NCI-H1694 treated with DMSO at 0.1 percent for 48 hours (cell line): Measurements from ENCODE around the gene ATG4D.

Experiments
- DNase-seq: peaks from one replicate; lab custom pipeline; 2025; lab: John Stamatoyannopoulos, UW

Gene ATG4D

GRCh38 chr19:10580979-10581631 lies 37.4 kb downstream of the ATG4D start:
- DNase-seq = peak; percentile 79

DNA sequence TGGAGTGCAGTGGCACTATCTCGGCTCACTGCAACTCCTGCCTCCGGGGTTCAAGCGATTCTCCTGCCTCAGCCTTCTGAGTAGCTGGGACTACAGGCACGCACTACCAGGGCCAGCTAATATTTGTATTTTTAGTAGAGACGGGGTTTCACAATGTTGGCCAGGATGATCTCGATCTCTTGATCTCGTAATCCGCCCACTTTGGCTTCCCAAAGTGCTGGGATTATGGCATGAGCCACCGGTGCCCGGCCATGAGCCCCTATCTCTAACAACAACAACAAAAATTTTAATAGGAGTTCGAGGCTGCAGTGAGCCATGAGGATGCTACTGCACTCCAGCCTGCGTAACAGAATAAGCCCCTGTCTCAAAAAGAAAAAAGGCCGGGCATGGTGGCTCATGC lies 38.4 kb downstream of the ATG4D start:
- no peak for DNase-seq

GRCh38 chr19:10583036-10583776 lies 39.5 kb downstream of the ATG4D start:
- DNase-seq = no peak

- DNase-seq = no peak
Observed at GRCh38 chr19:10586396-10586795, 42.7 kb downstream of the ATG4D start.

- no peak for DNase-seq
Observed at GRCh38 chr19:10587022-10587838, 43.5 kb downstream of the ATG4D start, which contains the start of gene AP1M2. Gene AP1M2, minus strand, starts transcription at chr19:10587312. Its CDS starts 81 bp downstream, at chr19:10587231.

GRCh38 chr19:10587839-10588150 lies 44.1 kb downstream of the ATG4D start:
- DNase-seq = no peak

GRCh38 chr19:10593148-10593547 lies 49.4 kb downstream of the ATG4D start:
- no peak for DNase-seq

DNA sequence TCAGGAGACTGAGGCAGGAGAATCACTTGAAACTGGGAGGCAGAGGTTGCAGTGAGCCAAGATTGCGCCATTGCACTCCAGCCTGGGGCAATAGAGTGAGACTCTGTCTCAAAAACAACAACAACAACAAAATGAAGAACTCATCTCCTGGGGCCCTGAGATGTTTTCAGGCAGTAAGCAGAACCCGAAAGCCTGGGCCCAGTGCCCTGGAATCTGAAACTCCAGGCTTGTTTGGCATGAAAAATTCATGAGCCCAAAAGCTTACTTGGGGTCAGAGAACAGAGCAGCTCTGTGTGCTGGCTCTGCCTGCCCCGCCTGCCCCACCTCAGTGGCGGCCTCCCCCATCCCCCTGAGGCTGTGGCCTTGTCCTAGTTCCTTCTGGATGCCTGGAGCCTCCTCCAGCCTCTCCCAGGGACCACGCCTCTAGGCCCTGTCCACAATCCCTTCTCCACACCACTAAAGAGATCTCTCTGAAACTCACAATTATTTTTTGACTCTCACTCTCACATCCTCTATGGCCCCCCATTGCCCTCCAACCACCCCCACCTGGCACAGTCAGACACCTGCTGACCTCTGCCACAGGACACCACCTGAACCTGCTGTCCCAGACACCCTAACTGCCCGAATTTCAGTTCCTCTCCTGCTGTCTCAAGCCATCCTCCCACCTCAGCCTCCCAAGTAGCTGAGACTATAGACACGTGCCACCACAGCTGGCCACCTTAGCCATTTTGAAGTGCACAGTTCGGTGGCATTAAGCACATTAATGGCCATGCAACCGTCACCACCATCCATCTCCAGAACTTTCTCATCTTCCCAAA lies 50.3 kb downstream of the ATG4D start:
- DNase-seq = no peak

DNA sequence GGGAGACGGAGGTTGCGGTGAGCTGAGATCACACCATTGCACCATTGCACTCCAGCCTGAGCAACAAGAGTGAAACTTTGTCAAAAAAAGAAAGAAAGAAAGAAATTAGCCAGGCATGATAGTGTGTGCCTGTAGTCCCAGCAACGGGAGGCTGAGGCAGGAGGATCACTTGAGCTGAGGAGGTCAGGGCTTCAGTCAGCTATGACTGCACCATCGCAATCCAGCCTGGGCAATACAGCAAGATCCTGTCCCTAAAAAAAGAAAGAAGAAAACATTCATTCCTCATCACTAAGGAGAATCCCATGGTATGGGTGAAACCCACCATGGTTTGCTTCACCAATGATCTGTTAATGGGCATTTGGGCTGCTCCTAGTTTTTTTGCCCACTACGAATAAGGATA lies 56.4 kb downstream of the ATG4D start:
- no peak for DNase-seq

DNA sequence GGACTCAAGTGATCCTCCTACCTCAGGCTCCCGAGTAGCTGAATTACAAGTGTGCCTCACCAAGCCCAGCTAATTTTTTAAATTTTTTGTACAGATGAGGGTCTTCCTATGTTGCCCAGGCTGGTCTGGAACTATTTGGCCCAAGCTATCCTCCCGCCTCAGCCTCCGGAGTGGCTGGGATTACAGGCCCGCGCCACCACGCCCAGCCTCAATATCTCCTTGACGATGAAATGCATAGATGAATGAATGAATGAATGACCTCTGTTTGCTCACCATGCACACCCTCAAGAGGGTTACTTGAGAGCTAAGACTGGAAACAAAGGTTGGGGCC lies 58.3 kb downstream of the ATG4D start:
- no peak for DNase-seq

DNA sequence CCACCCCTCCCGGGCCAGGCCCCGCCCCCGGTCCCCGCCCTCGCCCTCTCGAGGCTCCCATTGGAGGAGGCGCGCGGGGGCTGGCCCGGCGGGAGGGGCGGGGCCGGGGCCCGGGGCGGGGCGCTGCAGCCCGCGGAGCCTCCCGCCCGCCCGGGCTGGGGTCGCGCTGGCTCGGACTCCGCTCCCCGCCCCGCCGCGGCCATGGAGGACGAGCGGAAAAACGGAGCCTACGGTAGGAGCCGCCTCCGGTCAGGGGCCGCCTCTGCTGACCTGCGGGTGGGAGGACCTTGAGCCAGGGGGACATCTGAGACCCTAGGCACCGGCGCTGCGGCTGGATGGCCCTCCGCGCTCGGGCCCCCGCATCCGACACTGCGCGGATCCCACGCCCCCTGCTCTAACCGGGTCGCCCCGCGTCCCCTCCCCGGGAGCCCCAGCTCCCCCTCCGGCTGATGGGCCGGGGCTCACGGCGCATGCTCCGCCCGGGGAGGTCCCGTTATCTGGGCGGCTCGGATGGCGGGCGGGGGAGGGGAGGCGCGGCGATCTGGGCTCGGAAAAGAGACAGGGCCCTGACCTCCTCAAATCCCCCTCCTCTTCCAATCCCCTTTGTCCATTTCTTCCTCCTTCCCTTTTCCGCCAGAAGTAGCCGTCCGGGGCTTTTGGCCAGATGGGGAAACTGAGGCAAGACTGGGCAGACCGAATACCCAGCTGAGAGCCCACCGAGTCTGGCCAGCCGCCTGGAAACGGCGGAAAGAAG lies 58.8 kb downstream of the ATG4D start:
- peak; percentile 19 for DNase-seq
